HepG2 (cell line): ENCODE data around the gene CES1. TPM values are rescaled to one million over a fixed set of nuclear protein-coding genes. Genes with fewer than 3 reads are reported as not detected.
A peak's percentile ranks its signal among the peaks of the same experiment; 100 is the strongest.

Experiments
- ASH2L ChIP-seq: fragments of 300-600, 200-600 bp; sonication (generic); IDR thresholded peaks from 2 replicates; pipeline ENCODE4 v1.7.0; 2017; ENCODE audit warnings: low read depth, mild to moderate bottlenecking, moderate library complexity, mixed read lengths, low read length; ENCODE audit not compliant: insufficient read length
- EED ChIP-seq: sonication (generic); formaldehyde crosslinking; IDR thresholded peaks from 2 replicates; pipeline ENCODE4 v1.5.0; 2020; ENCODE audit warnings: mild to moderate bottlenecking, missing genetic modification reagents
- FOXP1 ChIP-seq, 2 experiments: fragments of 450-650 bp in 1 of 2; IDR thresholded peaks; 2 replicates each; pipeline ENCODE4 v1.6.1; 2017 to 2018; ENCODE audit warnings: antibody characterized with exemption in 1 of 2
- FUBP1 ChIP-seq: sonication (generic); formaldehyde crosslinking; IDR thresholded peaks from 2 replicates; pipeline ENCODE4 v1.5.1; 2020; ENCODE audit warnings: missing genetic modification reagents, mild to moderate bottlenecking, borderline replicate concordance
- HDAC2 ChIP-seq: sonication (generic); formaldehyde crosslinking; IDR thresholded peaks from 2 replicates; pipeline ENCODE4 v1.4.0; 2020; ENCODE audit warnings: missing genetic modification reagents
- KAT2B ChIP-seq: fragments of 150-350 bp; IDR thresholded peaks from 2 replicates; pipeline ENCODE4 v1.6.1; 2014; ENCODE audit warnings: low read depth, low read length, borderline replicate concordance
- RORA ChIP-seq: sonication (generic); formaldehyde crosslinking; IDR thresholded peaks from 2 replicates; pipeline ENCODE4 v1.5.0; 2020; ENCODE audit warnings: mild to moderate bottlenecking, missing genetic modification reagents, moderate library complexity
- TBX2 ChIP-seq: sonication (generic); formaldehyde crosslinking; IDR thresholded peaks from 2 replicates; pipeline ENCODE4 v1.5.0; 2020; ENCODE audit warnings: missing genetic modification reagents, mild to moderate bottlenecking, borderline replicate concordance
- TBX3 ChIP-seq: fragments of 450-650 bp; IDR thresholded peaks from 2 replicates; pipeline ENCODE4 v1.6.1; 2017; ENCODE audit warnings: antibody characterized with exemption, mild to moderate bottlenecking, inconsistent platforms, borderline replicate concordance
- ZMYM4 ChIP-seq: sonication (generic); formaldehyde crosslinking; IDR thresholded peaks from 2 replicates; pipeline ENCODE4 v1.8.1; 2023; ENCODE audit warnings: mild to moderate bottlenecking, missing genetic modification reagents
- ZNF264 ChIP-seq: sonication (generic); formaldehyde crosslinking; IDR thresholded peaks from 2 replicates; pipeline ENCODE4 v1.4.0; 2020; ENCODE audit warnings: missing genetic modification reagents
- ZNF274 ChIP-seq: sonication (generic); formaldehyde crosslinking; IDR thresholded peaks from 2 replicates; pipeline ENCODE4 v1.5.1; 2020; ENCODE audit warnings: mild to moderate bottlenecking, missing genetic modification reagents
- ZNF441 ChIP-seq: sonication (generic); formaldehyde crosslinking; IDR thresholded peaks from 2 replicates; pipeline ENCODE4 v1.7.0; 2021; ENCODE audit warnings: missing genetic modification reagents, borderline replicate concordance
- ZNF484 ChIP-seq: sonication (generic); formaldehyde crosslinking; IDR thresholded peaks from 2 replicates; pipeline ENCODE4 v1.5.1; 2020; ENCODE audit warnings: mild to moderate bottlenecking, low read depth, missing genetic modification reagents, borderline replicate concordance
- ZNF598 ChIP-seq: sonication (generic); formaldehyde crosslinking; IDR thresholded peaks from 2 replicates; pipeline ENCODE4 v1.5.1; 2020; ENCODE audit warnings: mild to moderate bottlenecking, missing genetic modification reagents, borderline replicate concordance
- ZNF674 ChIP-seq: sonication (generic); formaldehyde crosslinking; IDR thresholded peaks from 2 replicates; pipeline ENCODE4 v1.5.0; 2020; ENCODE audit warnings: low read depth, mild to moderate bottlenecking, missing genetic modification reagents
- ZNF678 ChIP-seq: sonication (generic); formaldehyde crosslinking; IDR thresholded peaks from 2 replicates; pipeline ENCODE4 v1.4.0; 2020; ENCODE audit warnings: mild to moderate bottlenecking, missing genetic modification reagents
- ZNF773 ChIP-seq: sonication (generic); formaldehyde crosslinking; IDR thresholded peaks from 2 replicates; pipeline ENCODE4 v1.4.0; 2020; ENCODE audit warnings: missing genetic modification reagents, borderline replicate concordance
- polyA plus RNA-seq, 8 experiments: library from polyadenylated mRNA; depleted of rRNA in 3 of 8; stranded (reverse) in 7 of 8; unstranded in 1 of 8; fragments of >200 nt; fragmentation: Illumina TruSeq in 4 of 8; extraction: Trizol in 4 of 8; gene quantifications; 2 replicates each; pipeline versions ENCODE4 v1.2.1 to v1.2.3, GENCODE V29; 2011 to 2016; ENCODE audit warnings: low read depth in 4 of 8, missing spikeins in 1 of 8, mixed read lengths in 1 of 8; ENCODE audit not compliant: insufficient read depth in 1 of 8
- total RNA-seq, 5 experiments: library from RNA; depleted of rRNA; stranded (reverse); fragments of >200 nt; fragmentation: Illumina TruSeq; extraction: Trizol; gene quantifications; 2 replicates each; pipeline ENCODE4 v1.2.3, GENCODE V29; 2016; ENCODE audit warnings: low read depth in 1 of 5
- TF ChIP-seq, protein P1 (sequence below): sonication (generic); formaldehyde crosslinking; IDR thresholded peaks from 2 replicates; pipeline ENCODE4 v1.5.1; 2020; ENCODE audit warnings: mild to moderate bottlenecking, missing genetic modification reagents, moderate library complexity
- TF ChIP-seq, protein P2 (sequence below): sonication (generic); formaldehyde crosslinking; IDR thresholded peaks from 2 replicates; pipeline ENCODE4 v1.5.1; 2020; ENCODE audit warnings: missing genetic modification reagents, mild to moderate bottlenecking, borderline replicate concordance
- TF ChIP-seq, protein P3 (sequence below): sonication (generic); formaldehyde crosslinking; IDR thresholded peaks from 2 replicates; pipeline ENCODE4 v1.4.0; 2020; ENCODE audit warnings: missing genetic modification reagents, borderline replicate concordance

The CES1 gene
- total and polyA plus RNA-seq, 2 of the 13 experiments (the other 11 are each of a cell fraction or from before 2014, with no cell fraction given), result 136 to 198 TPM

DNA sequence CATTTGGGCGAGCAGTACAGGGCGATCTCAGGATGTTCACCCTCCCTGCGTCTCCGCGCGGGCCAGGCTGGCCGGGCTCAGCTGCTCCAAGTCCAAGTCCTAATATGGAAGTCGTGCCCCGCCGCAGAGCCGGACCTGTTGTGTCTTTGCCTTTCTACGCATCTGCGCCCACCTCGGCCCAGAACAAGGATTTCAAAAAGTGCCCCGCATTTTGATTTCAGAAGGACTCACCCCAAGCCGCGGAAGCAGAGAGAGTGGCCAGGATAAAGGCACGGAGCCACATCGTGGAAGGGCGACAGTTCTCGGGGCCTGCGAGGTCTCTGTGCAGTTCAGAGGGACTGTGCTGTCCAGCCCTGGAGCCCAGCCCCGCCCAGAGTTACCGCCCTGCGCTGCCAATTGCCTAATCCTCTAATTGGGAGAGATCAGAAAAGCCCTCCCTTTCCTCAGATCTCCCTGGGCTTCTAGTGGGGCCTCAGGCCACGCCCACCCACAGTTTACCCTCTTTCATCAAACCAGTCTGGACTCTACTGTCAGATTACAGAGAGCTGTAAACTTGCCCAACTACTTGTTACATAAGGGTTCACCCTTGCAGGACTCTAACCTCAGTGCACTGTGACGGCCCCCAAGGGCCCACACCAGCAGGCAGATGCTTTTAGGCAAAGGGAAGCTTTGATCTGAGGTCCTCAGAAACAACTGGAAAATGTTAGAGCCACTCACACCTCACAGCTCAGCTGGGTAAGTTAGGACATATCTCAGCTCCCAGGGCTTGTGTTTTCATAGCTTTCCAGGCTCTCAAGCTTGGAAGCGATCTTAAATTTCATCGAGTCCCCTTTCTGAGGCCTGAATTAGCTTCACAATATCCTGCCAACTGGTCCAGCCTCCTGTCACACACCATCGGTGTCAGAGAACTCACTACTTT lies at the start of gene CES1 (continued):
- TF ChIP-seq ZNF264 (CRISPR knock-in tag) (no peak), ZNF674 (CRISPR knock-in tag) (no peak), TBX3 (peak; percentile 68; the same call in 1 of the 2 replicates), ZNF484 (no peak), ZNF274 (CRISPR knock-in tag) (peak; percentile 64; the same call in 1 of the 2 replicates), EED (CRISPR knock-in tag) (no peak), FUBP1 (CRISPR knock-in tag) (no peak), ASH2L (peak; percentile 39), ZMYM4 (peak; percentile 73), HDAC2 (CRISPR knock-in tag) (0 out of 2 replicates have a peak, but pooled peaks have one; percentile 57), RORA (CRISPR knock-in tag) (no peak), ZNF773 (no peak), ZNF598 (CRISPR knock-in tag) (no peak), ZNF678 (CRISPR knock-in tag) (no peak), TBX2 (CRISPR knock-in tag) (peak; percentile 98), KAT2B (no peak), ZNF441 (peak; percentile 71; the same call in 1 of the 2 replicates), FOXP1 (IDR thresholded peaks at IDR 0.05) (no peak), FOXP1 (CRISPR knock-in tag; IDR thresholded peaks at IDR 0.05) (peak; percentile 81)
- TF ChIP-seq, protein P1, sequence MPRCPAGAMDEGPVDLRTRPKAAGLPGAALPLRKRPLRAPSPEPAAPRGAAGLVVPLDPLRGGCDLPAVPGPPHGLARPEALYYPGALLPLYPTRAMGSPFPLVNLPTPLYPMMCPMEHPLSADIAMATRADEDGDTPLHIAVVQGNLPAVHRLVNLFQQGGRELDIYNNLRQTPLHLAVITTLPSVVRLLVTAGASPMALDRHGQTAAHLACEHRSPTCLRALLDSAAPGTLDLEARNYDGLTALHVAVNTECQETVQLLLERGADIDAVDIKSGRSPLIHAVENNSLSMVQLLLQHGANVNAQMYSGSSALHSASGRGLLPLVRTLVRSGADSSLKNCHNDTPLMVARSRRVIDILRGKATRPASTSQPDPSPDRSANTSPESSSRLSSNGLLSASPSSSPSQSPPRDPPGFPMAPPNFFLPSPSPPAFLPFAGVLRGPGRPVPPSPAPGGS (CRISPR knock-in tag), result peak; percentile 80; the same call in 1 of the 2 replicates
- TF ChIP-seq, protein P2, sequence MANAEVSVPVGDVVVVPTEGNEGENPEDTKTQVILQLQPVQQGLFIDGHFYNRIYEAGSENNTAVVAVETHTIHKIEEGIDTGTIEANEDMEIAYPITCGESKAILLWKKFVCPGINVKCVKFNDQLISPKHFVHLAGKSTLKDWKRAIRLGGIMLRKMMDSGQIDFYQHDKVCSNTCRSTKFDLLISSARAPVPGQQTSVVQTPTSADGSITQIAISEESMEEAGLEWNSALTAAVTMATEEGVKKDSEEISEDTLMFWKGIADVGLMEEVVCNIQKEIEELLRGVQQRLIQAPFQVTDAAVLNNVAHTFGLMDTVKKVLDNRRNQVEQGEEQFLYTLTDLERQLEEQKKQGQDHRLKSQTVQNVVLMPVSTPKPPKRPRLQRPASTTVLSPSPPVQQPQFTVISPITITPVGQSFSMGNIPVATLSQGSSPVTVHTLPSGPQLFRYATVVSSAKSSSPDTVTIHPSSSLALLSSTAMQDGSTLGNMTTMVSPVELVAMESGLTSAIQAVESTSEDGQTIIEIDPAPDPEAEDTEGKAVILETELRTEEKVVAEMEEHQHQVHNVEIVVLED (CRISPR knock-in tag), result no peak
- TF ChIP-seq, protein P3, sequence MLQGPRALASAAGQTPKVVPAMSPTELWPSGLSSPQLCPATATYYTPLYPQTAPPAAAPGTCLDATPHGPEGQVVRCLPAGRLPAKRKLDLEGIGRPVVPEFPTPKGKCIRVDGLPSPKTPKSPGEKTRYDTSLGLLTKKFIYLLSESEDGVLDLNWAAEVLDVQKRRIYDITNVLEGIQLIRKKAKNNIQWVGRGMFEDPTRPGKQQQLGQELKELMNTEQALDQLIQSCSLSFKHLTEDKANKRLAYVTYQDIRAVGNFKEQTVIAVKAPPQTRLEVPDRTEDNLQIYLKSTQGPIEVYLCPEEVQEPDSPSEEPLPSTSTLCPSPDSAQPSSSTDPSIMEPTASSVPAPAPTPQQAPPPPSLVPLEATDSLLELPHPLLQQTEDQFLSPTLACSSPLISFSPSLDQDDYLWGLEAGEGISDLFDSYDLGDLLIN (CRISPR knock-in tag), result no peak
